GM12878 (cell line): ENCODE data around the gene FANCG. TPM values are rescaled to one million over a fixed set of nuclear protein-coding genes. Genes with fewer than 3 reads are reported as not detected.

Experiments used
- ATAC-seq: fragments of 200-7000 bp; cut with Tn5 transposase; 3 replicates; pipeline ENCODE4 v1.9.1; 2020; ENCODE audit warnings: mild to moderate bottlenecking, moderate library complexity
- BruUV-seq: library from RNA; stranded (reverse); fragments of 400-500 nt; replicated peaks from 2 replicates; lab custom pipeline; 2021; lab: Mats Ljungman, UMichigan
- CTCF ChIA-PET: fragments of 300-600 bp; sonication (Branson Sonifier 250); formaldehyde crosslinking; extraction: SDS; loops from one replicate; lab custom pipeline; 2021; ENCODE audit warnings: inconsistent platforms; lab: Yijun Ruan, JAX
- POLR2A ChIA-PET: fragments of 350-600 bp; formaldehyde crosslinking; extraction: SDS; loops from one replicate; lab custom pipeline; 2021; ENCODE audit warnings: inconsistent platforms; lab: Charles Lee
- RAD21 ChIA-PET: fragments of 300-600 bp; sonication (Branson Sonifier 250); formaldehyde crosslinking; loops from one replicate; lab custom pipeline; 2023; ENCODE audit warnings: antibody characterized with exemption; ENCODE audit not compliant: unreplicated experiment; lab: Charles Lee
- SMC1A ChIA-PET: fragments of 300-600 bp; sonication (Branson Sonifier 250); formaldehyde crosslinking; loops from one replicate; lab custom pipeline; 2023; ENCODE audit not compliant: unreplicated experiment, uncharacterized antibody; lab: Charles Lee
- DNase-seq: peaks from one replicate; pipeline ENCODE4 v3.0.0-alpha.2; 2011; ENCODE audit warnings: low read depth, low spot score
- FAIRE-seq: peaks from 3 replicates; lab custom pipeline; 2011; peaks lifted over from hg19 to GRCh38; lab: Jason Lieb, UNC
- H2AFZ ChIP-seq: 2 replicates; pipeline ENCODE4 v1.6.0; 2011; ENCODE audit warnings: low read depth, low read length, control low read depth; ENCODE audit not compliant: control insufficient read depth
- H3K27ac ChIP-seq: 2 replicates; pipeline ENCODE4 v1.5.1; 2011; ENCODE audit warnings: control low read depth; ENCODE audit not compliant: control insufficient read depth, insufficient read depth
- H3K27me3 ChIP-seq, 2 experiments: replicated peaks in 1 of 2; 2 replicates each; pipeline versions ENCODE4 v1.6.0 to v1.6.1; 2011; ENCODE audit warnings: low read length in 1 of 2; ENCODE audit not compliant: control insufficient read depth in 2 of 2, insufficient read depth in 2 of 2
- H3K36me3 ChIP-seq, 2 experiments: 2 replicates each; pipeline ENCODE4 v1.5.1; 2011; ENCODE audit warnings: low read length in 1 of 2; ENCODE audit not compliant: control insufficient read depth in 2 of 2, insufficient read depth in 2 of 2
- H3K4me1 ChIP-seq: 2 replicates; pipeline ENCODE4 v1.6.1; 2011; ENCODE audit warnings: mild to moderate bottlenecking, low read length, moderate library complexity, mixed read lengths; ENCODE audit not compliant: control insufficient read depth, insufficient read depth
- H3K4me2 ChIP-seq: 2 replicates; pipeline ENCODE4 v1.6.0; 2011; ENCODE audit warnings: control low read depth; ENCODE audit not compliant: control insufficient read depth, insufficient read depth
- H3K4me3 ChIP-seq: fragments of 200-600 bp; sonication (generic); 2 replicates; pipeline ENCODE4 v1.5.1; 2016
- H3K79me2 ChIP-seq: 2 replicates; pipeline ENCODE4 v1.6.0; 2011; ENCODE audit warnings: low read length; ENCODE audit not compliant: control insufficient read depth, insufficient read depth
- H3K9ac ChIP-seq: 2 replicates; pipeline ENCODE4 v1.8.0; 2011; ENCODE audit warnings: low read length, control low read depth, mixed read lengths; ENCODE audit not compliant: control insufficient read depth, insufficient read depth
- H3K9me3 ChIP-seq: replicated peaks from 3 replicates; pipeline ENCODE4 v1.5.1; 2011; ENCODE audit warnings: mild to moderate bottlenecking, low read length; ENCODE audit not compliant: control insufficient read depth, insufficient read depth
- H4K20me1 ChIP-seq: 2 replicates; pipeline ENCODE4 v1.6.0; 2011; ENCODE audit not compliant: control insufficient read depth, insufficient read depth
- ESRRA ChIP-seq: IDR thresholded peaks from 2 replicates; pipeline ENCODE4 v1.6.1; 2012; ENCODE audit warnings: mild to moderate bottlenecking, low read length, improper control_type of control experiment
- FOXM1 ChIP-seq: IDR thresholded peaks from 2 replicates; pipeline ENCODE4 v1.6.1; 2012; ENCODE audit warnings: low read depth, mild to moderate bottlenecking, inconsistent platforms, low read length, moderate library complexity
- GATAD2B ChIP-seq: fragments of 450-650 bp; conservative IDR thresholded peaks from 2 replicates; pipeline ENCODE4 v1.6.1; 2017; ENCODE audit warnings: low read depth, mild to moderate bottlenecking, moderate library complexity
- HDGF ChIP-seq: fragments of 450-650 bp; IDR thresholded peaks from 2 replicates; pipeline ENCODE4 v1.6.1; 2016; ENCODE audit warnings: antibody characterized with exemption
- NFYA ChIP-seq: IDR thresholded peaks from 2 replicates; pipeline ENCODE4 v1.6.1; 2011; ENCODE audit warnings: low read depth, mild to moderate bottlenecking, low read length, improper control_type of control experiment, borderline replicate concordance
- PAX8 ChIP-seq: fragments of 450-650 bp; IDR thresholded peaks from 2 replicates; pipeline ENCODE4 v1.6.1; 2017; ENCODE audit warnings: mild to moderate bottlenecking, moderate library complexity
- SIN3A ChIP-seq: IDR thresholded peaks from 2 replicates; pipeline ENCODE4 v1.6.1; 2012; ENCODE audit warnings: low read depth, low read length, improper control_type of control experiment
- SMARCA5 ChIP-seq: fragments of 450-650 bp; IDR thresholded peaks from 2 replicates; pipeline ENCODE4 v1.6.1; 2017; ENCODE audit warnings: mild to moderate bottlenecking
- TBL1XR1 ChIP-seq: IDR thresholded peaks from 2 replicates; pipeline ENCODE4 v1.6.1; 2012; ENCODE audit warnings: low read depth, low read length, improper control_type of control experiment
- ZBTB11 ChIP-seq: fragments of 450-650 bp; formaldehyde crosslinking; IDR thresholded peaks from 2 replicates; pipeline ENCODE4 v1.5.0; 2022; ENCODE audit warnings: mild to moderate bottlenecking, missing genetic modification characterization
- WGBS: methylation state at CpG from one replicate; pipeline ENCODE4 v1.1.6; 2016; ENCODE audit warnings: low lambda C conversion rate; ENCODE audit not compliant: insufficient replicate concordance, insufficient coverage; ENCODE audit errors: missing lambda C conversion rate; 5-methylcytosine and 5-hydroxymethylcytosine counted together
- in situ Hi-C: fragments of 300-500 bp; cut with MboI; formaldehyde crosslinking; loops from 9 replicates; pipeline ENCODE4 v1.14.3; 2018; ENCODE audit warnings: mixed read lengths
- intact Hi-C: fragments of 100-400 bp; cut with micrococcal nuclease; formaldehyde crosslinking; loops from one replicate; pipeline ENCODE4 v1.14.2; 2022; ENCODE audit not compliant: unreplicated experiment
- polyA plus RNA-seq, 11 experiments: library from polyadenylated mRNA; depleted of rRNA in 4 of 11; unstranded in 6 of 11; stranded (reverse) in 5 of 11; fragments of >200 nt; fragmentation: Nextera tagmentation in 4 of 11; fragmentation: Illumina TruSeq in 1 of 11; extraction: Ambion mirVana in 4 of 11; extraction: Trizol in 1 of 11; gene quantifications; 1 replicate in 1 of 11; 2 replicates in 10 of 11; pipeline versions ENCODE4 v1.2.1 to v1.2.3, GENCODE V29; 2011 to 2016; ENCODE audit warnings: inconsistent platforms in 2 of 11, missing spikeins in 2 of 11, low read depth in 1 of 11
- total RNA-seq, 4 experiments: library from RNA; depleted of rRNA in 3 of 4; stranded (reverse); fragments of >200 nt in 3 of 4; fragmentation: Illumina TruSeq in 1 of 4; extraction: Trizol in 1 of 4; gene quantifications; 2 replicates each; pipeline versions ENCODE4 v1.2.1 to v1.2.3, GENCODE V29; 2013 to 2021
- TF ChIP-seq, protein P1 (sequence below): fragments of 450-650 bp; IDR thresholded peaks from 2 replicates; pipeline ENCODE4 v1.6.1; 2017; ENCODE audit warnings: antibody characterized with exemption, mild to moderate bottlenecking, moderate library complexity

Gene FANCG
- total and polyA plus RNA-seq, 10 of the 15 experiments (the other 5 are each of a cell fraction or from before 2014, with no cell fraction given): 16.4 to 78.7 (median 45.4) TPM

DNA sequence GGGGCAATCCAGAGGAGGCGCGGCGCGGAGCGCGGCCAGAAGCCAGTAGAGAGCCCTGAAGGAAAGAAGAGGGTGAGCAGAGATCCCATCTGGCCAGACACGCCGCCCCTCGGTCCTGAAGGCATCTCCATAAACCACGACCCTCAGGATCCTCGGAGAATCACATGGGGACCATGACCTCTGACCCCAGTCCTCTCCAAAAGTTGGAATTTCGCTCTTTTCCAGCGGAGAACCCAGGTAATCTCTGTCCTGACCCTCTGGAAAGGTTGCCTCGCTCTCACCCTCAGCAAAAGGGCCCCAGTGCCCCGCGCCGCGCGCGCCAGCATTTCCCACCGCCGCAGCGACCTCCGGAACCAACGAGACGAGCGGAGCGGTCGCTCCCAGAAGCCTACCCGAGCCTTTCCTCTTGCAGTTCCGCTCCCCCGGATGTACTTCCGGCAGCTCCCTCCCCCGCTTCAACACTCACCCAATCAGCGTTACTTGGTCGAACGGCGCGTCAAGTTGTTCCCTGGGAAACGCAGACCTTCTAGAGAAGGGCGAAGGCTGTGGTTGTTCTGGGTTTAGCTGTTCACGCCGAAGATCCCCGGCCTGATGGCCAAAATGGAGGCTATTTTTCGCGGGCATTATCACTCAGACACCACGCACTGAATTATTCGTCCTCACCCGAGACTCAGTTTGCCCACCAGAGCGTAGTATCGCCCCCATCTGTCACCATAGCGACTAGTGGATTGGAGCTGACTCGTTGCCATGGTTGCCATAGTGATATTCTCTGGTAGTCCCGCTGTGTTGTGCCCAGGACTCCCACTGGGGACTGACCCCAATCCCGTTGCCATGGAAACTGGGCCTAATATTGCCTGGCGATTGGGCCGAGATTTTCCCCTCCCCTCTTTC, 23.3 kb upstream of the FANCG start, which contains the start of gene STOML2 (continued):
- TF ChIP-seq HDGF (0 out of 2 replicates have a peak, but pooled peaks have one; percentile 42), ESRRA (peak; percentile 90; the same call in 1 of the 2 replicates), NFYA (peak; percentile 22; the same call in 1 of the 2 replicates), FOXM1 (no peak), SMARCA5 (peak; percentile 54; the same call in 1 of the 2 replicates), PAX8 (no peak), GATAD2B (peak; percentile 76)
- TF ChIP-seq, protein P1, sequence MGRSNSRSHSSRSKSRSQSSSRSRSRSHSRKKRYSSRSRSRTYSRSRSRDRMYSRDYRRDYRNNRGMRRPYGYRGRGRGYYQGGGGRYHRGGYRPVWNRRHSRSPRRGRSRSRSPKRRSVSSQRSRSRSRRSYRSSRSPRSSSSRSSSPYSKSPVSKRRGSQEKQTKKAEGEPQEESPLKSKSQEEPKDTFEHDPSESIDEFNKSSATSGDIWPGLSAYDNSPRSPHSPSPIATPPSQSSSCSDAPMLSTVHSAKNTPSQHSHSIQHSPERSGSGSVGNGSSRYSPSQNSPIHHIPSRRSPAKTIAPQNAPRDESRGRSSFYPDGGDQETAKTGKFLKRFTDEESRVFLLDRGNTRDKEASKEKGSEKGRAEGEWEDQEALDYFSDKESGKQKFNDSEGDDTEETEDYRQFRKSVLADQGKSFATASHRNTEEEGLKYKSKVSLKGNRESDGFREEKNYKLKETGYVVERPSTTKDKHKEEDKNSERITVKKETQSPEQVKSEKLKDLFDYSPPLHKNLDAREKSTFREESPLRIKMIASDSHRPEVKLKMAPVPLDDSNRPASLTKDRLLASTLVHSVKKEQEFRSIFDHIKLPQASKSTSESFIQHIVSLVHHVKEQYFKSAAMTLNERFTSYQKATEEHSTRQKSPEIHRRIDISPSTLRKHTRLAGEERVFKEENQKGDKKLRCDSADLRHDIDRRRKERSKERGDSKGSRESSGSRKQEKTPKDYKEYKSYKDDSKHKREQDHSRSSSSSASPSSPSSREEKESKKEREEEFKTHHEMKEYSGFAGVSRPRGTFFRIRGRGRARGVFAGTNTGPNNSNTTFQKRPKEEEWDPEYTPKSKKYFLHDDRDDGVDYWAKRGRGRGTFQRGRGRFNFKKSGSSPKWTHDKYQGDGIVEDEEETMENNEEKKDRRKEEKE: no peak

DNA sequence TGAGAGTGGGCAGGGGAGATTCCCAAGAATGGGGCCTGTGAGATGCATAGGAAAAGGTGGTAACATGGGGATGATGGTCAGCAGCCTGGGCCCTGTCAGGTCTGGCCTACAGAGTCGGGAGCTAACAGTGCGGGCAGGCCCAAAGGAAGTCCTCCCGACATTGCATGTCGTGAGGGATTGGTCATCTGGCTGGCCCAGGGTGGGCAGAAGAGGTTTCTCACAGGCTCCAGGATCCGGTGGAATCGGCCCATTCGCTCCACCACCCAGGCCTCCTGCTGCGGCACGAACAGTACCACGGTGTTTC, 22.7 kb upstream of the FANCG start:
- Histone ChIP-seq H3K4me3 (peak overlapping the region; percentile 79), H3K4me2 (peak overlapping the region; percentile 88), H4K20me1 (no peaks in the 10 kb centered on the region), H3K4me1 (peaks cover 5% of the 10 kb centered on the region), H3K36me3 (peaks cover 9 to 16% of the 10 kb centered on the region in 2 experiments), H3K9me3 (no peaks in the 10 kb centered on the region), H2AFZ (peak overlapping the region; percentile 82), H3K9ac (peak overlapping the region; percentile 93), H3K27me3 (no peaks in the 10 kb centered on the region), H3K79me2 (peaks cover 14% of the 10 kb centered on the region), H3K27ac (peak overlapping the region; percentile 88)
- ChIA-PET SMC1A (interaction anchor here (0.9 to 1.5 kb wide), 4 partner anchors 10 to 158 kb away, joined by 3 to 5 read pairs (median 4); no protein-coding TSS in a partner anchor), POLR2A (interaction anchor here (0.5 to 3.5 kb wide), 5 partner anchors 9 to 30 kb away, joined by 4 to 27 read pairs (median 14); partner anchors contain the start of genes ATOSB, FANCG and VCP), RAD21 (interaction anchor here (1.0 to 1.4 kb wide), 6 partner anchors 9 to 451 kb away, joined by 3 to 6 read pairs (median 4); partner anchors contain the start of gene FANCG), CTCF (interaction anchor here (0.8 to 2.5 kb wide), 3 partner anchors 12 to 530 kb away, joined by 3 to 11 read pairs (median 4); partner anchors contain the start of gene VCP)
- intact Hi-C loops (loop anchor here (2.0 kb wide), 1 partner anchor 24 kb away; the partner anchor contains the start of gene FANCG), in situ Hi-C loops (loop anchor here (10.0 kb wide), 2 partner anchors 632 to 712 kb away; partner anchors contain the start of genes CREB3, HINT2, SPAG8 and TLN1)
- FAIRE-seq (no peak), DNase-seq (no peak), ATAC-seq (peak; percentile 56)
- BruUV-seq: TSS peak; percentile 83
- 4% methylated on average over 10 of the region's 10 CpGs for WGBS
- TF ChIP-seq ZBTB11: no peak
- TF ChIP-seq TBL1XR1: no peak
- TF ChIP-seq SIN3A: no peak
